ENCODE results near the gene SUOX.
A peak's percentile ranks its signal among the peaks of the same experiment; 100 is the strongest.
"Not testable (repeated sequence)": the region's sequence is repeated elsewhere in the genome, so short reads cannot be mapped to it uniquely, and the experiment has no call there.

The SUOX gene

DNA sequence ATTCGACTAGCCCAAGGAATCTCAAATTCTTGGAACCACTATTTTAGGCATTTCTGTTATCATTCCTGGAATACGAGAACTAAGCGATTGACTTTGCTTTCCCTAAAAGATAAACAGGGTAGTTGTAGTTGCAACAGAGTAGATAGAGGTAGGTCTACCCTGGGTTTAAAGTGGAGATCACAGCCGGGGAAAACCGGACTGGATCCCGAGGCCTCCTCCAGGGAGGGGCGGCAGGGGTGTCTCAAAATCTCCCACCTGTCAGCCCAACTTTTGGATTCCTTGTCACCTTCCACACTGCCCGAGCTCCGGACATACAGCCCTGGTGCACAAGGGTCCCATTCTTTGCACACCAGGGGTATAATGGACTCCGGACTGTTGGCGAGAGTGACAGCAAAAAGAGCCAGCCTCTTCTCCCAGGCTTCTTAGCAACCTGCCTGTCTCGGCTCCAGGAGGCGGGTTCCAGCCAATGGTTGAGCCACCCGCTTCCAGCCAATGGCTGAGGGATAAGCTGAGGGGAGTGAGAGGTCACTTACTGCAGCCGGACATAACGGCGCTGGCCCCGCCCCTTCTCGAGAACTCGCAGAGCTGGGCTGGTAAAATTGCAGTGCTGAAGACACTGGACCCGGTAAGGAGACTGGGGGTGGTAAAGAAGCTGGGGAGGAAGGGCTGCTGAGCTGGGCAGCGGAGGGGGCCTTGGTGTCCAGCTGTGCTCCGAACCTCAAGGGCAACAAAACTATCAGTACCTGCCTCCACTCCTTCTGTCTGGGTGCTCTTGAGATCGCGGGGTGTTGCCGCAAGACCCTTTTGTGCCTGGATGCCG is at the start of gene SUOX:
Gene SUOX (plus strand): TSS at position 562 of the 820 bp plus-strand sequence. CDS start 4,946 bp downstream, outside the sequence.
- peak in 1 of 2 donors; percentile 28 for DNase-seq (ENCODE audit: low read depth in 2 of 2)

GRCh38 chr12:55955344-55955743 is 41.7 kb upstream of the SUOX start:
- no peak for DNase-seq (ENCODE audit: low read depth in 2 of 2)

- DNase-seq (ENCODE audit: low read depth in 2 of 2), result no peak
Observed at GRCh38 chr12:55955800-55956508, 41.1 kb upstream of the SUOX start.

DNA sequence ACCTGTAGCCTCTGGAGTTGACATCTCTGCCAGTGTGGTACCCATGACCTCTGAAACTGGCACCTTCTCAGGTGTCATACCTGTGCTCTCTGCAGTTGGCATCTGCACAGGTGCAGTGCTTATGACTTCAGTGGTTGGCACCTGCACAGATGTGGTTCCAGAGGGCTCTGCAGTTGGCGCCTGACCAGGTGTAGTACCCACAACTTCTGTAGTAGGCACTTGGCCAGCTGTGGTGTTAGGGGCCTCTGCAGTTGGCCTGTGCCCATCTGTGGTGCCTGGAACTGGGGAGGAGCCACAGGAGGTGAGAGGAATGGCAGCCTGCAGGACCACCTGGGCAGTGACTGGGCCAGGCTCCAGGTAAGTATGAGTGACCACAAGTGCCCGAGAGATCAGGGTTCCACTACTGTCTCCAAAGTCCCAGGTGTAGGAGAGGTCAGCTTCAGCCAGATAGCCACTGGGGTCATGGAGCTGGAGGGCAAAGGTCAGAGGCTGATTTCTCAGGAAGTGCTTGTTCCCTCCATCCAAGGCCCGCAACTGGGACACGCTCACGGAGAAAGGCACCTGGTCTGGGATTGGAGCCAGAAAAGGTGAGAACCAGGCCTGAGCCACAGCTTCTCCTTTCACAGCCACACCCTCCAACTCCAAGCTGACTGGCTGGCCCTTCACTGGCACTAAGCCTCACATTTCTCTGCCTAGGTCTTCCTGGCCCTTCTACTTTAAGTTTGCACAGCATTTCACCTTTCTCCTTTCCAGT is 39.8 kb upstream of the SUOX start:
- DNase-seq (ENCODE audit: low read depth in 2 of 2), result no peak

DNA sequence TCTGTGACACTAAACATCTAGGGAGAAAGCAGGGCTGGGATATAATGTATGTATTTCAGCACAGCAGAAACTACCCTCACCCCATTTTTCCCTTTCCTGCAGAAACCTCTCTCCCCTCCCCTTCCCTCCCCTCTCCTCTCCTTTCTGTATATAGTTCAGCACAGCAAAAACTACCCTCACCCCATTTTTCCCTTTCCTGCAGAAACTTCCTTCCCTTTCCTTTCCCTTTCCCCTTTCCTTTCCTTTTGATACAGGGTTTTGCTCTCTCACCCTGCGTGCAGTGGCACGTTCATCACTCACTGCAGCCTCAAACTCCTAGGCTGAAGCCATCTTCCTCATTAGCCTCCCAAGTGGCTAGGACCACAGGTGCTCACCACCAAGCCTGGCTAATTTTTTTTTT is 33.3 kb upstream of the SUOX start:
- no peak for DNase-seq (ENCODE audit: low read depth in 2 of 2)

DNA sequence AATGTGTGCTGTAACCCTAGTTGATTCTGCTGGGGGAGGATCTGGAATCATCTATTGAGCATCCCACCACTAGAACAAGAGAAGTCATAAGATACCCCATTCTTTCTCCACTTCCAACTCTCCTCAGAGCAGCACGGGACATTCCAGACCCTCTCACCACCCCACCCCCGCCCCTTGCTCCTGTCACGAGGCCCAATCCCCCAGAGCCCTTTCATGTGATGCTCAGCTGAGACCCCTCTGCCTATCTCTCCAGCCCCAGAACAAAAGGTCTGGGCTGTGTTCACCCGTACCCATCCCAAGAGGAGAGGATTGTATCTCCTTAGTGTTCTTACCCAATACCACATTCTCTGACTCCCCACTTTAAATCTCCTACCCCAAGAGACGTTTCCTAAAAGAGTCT is 31.8 kb upstream of the SUOX start:
- DNase-seq (ENCODE audit: low read depth in 2 of 2), result no peak

DNA sequence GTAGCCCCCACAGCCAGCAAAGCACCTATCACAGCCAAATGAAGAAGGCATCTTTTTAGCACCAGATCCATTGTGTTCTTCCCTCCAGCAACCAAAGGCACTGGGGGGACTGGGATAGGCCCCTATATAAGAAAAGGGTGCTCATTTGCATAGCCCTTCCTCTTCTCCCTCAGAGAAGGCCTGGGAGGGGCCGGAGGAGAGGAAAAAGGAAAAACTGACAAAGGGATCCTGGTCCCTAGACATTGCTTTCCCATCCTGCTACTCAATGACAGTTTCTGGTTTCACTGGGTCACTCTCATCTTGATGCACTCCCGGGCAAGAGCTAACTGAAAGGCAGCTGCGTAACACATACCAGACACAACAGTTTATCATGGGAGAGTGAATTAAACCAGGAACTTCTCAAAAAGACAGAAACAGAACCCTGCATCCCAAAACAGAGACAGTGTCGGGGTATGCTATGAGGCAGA is 31.1 kb upstream of the SUOX start, which contains the start of gene PMEL:
Gene PMEL (minus strand): TSS at position 102 of the 467 bp plus-strand sequence. CDS start 31 bp downstream, at position 71.
- DNase-seq (ENCODE audit: low read depth in 2 of 2), result no peak

DNA sequence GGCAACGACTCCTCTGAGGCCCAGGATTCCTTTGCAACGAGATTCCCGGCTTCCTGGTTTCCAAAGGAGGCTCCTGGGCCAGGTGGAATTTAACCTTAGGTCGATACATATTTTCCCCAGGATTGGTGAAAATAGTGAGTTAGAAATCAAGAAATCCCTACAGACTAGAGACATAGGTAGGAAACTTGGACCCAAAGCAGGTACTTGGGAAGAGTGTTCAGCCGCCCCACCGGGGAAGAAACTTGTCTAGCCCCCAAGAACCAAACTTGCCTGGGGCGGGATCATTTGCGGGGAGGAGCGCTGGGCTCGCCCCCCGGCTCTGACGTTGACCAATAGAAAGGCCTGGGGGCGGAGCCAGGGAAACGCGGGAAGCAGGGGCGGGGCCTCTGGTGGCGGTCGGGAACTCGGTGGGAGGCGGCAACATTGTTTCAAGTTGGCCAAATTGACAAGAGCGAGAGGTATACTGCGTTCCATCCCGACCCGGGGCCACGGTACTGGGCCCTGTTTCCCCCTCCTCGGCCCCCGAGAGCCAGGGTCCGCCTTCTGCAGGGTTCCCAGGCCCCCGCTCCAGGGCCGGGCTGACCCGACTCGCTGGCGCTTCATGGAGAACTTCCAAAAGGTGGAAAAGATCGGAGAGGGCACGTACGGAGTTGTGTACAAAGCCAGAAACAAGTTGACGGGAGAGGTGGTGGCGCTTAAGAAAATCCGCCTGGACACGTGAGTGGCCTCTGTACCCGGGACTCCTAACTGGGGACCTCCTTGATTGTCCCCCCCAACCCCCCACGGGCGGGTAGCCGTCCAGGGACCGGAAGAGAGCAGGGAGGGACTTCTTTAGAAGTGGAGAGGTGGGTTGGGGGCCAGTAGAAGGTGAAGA is 30.4 kb upstream of the SUOX start, which contains the start of gene CDK2:
Gene CDK2 (plus strand): TSS at position 423 of the 874 bp plus-strand sequence. CDS start 179 bp downstream, at position 602.
- DNase-seq (ENCODE audit: low read depth in 2 of 2), result peak; percentile 85 to 88

DNA sequence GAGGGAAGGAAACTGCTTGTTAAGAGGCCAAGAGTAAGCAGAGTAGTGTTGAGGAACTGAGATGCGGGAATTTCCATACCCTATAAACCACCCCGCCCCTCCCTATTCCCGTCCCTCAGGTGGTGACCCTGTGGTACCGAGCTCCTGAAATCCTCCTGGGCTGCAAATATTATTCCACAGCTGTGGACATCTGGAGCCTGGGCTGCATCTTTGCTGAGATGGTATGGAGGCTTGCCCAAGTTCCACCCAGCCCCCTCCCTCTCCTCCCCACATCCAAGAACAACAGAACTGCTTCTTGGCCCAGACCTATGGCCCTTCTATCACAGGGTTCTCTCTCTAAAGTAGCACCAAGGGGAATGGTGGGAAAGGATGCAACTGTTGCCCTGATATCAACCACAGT is 27.7 kb upstream of the SUOX start:
- DNase-seq (ENCODE audit: low read depth in 2 of 2), result no peak

GRCh38 chr12:55970775-55971174 is 26.3 kb upstream of the SUOX start:
- DNase-seq (ENCODE audit: low read depth in 2 of 2), result no peak

GRCh38 chr12:55972042-55972441 is 25.0 kb upstream of the SUOX start:
- DNase-seq (ENCODE audit: low read depth in 2 of 2), result no peak

- DNase-seq (ENCODE audit: low read depth in 2 of 2), result no peak
Observed at GRCh38 chr12:55972456-55972855, 24.6 kb upstream of the SUOX start.

- no peak for DNase-seq (ENCODE audit: low read depth in 2 of 2)
Observed at GRCh38 chr12:55972911-55973598, 24.0 kb upstream of the SUOX start.

- peak; percentile 97 for DNase-seq (ENCODE audit: low read depth in 2 of 2)
Observed at GRCh38 chr12:55973599-55974307, 23.3 kb upstream of the SUOX start, which contains the start of gene RAB5B. RAB5B (plus strand) TSS chr12:55974078; CDS start chr12:55986961, 12,883 bp downstream.

DNA sequence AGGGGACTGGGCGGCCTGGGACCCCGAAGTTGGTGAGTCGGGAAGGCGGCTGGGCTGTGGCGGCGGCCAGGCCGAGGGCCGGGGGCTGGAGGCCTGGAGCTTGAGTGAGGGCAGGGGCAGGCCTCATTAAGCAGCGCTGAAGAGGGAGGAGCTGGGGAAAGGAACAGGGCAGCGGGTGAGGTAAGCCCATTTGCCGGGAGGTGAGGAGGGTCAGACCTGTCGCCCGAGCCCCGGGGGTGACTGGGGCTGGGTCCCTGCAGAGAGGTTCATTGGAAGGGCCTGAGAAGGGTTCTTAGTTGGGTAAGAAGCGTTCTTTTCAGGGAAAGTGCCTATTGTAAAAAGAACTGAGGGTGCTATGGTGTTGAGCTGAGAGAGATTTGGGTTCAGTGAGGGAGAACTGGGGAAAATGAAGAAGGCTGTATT is 22.8 kb upstream of the SUOX start:
- DNase-seq (ENCODE audit: low read depth in 2 of 2), result peak in 1 of 2 donors; percentile 27

GRCh38 chr12:55978393-55978792 is 18.7 kb upstream of the SUOX start:
- no peak for DNase-seq (ENCODE audit: low read depth in 2 of 2)

DNA sequence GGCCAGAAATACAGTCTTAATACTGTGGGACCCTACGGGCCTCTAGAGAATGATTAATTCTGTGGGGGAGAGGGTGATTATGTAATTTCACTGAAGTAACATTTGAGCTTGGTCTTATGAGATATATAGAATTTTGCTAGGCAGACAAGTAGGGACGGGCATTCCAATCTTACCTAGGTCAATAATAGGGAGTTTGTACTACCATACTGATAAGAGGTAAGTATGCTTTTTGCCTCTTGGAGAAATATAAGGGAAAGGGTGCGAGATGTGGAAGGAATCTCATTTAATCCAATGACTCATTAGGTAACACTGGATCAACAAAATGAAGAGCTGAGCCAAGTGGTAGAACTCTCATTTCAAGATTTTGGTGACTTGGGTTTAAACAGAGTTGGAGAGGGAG is 18.0 kb upstream of the SUOX start:
- DNase-seq (ENCODE audit: low read depth in 2 of 2), result no peak

DNA sequence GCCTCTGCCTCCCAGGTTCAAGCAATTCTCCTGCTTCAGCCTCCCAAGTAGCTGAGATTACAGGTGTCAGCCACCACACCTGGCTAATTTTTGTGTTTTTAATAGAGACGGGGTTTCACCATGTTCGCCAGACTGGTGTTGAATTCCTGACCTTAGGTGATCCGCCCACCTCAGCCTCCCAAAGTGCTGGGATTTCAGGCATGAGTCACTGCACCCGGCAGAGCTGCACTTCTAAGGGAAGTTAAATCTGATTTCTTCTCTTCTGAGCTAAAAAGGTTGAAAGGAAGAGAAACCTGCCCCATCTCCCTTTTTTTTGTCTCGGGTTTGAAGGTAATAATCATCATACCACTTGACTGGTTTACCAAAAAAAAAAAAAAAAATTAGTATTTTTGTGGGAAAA is 15.2 kb upstream of the SUOX start:
- not testable (repeated sequence) for DNase-seq (ENCODE audit: low read depth in 2 of 2)

DNA sequence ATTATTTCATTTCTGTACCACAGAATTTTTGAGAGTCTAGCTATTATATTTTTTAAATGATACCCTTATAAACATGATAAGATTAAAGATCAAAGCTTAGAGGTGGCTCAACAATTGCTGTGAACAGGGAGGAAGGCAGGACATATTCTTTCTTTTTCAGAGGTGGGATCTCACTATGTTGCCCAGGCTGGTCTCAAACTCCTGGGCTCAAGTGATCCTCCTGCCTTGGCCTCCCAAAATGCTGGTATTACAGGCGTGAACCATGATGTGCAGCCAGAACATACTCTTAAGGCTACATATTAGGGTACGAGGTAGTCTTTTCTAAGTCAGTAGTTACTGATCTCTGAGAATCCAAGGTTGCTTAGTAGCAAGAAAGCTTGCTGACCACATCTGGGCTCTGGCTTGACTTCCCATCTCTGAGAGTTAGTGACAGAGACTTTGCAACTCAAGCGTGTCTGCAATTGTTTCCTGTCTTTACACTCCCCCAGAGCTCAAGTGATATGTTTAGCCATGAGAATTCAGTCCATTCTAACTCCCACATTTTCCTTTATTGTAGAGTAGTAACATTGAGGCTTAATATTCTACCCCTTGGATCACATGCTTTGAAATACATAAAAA is 14.6 kb upstream of the SUOX start:
- no peak for DNase-seq (ENCODE audit: low read depth in 2 of 2)

All from stimulated activated CD8-positive, alpha-beta memory T cell treated with anti-CD3 and anti-CD28 coated beads, Interleukin-15, amount 100 ng/mL, for 48 hours (primary cell).